A673 (cell line): ENCODE results near the gene LIN7B. TPM values are rescaled to one million over a fixed set of nuclear protein-coding genes. Genes with fewer than 3 reads are reported as not detected.

Source experiments
- BruUV-seq: library from RNA; stranded (reverse); fragments of 400-500 nt; replicated peaks from 2 replicates; lab custom pipeline; 2021; lab: Mats Ljungman, UMichigan
- CTCF ChIA-PET: fragments of 300-600 bp; sonication (Branson Sonifier 250); formaldehyde crosslinking; loops from one replicate; lab custom pipeline; 2022; ENCODE audit warnings: antibody characterized with exemption; lab: Charles Lee
- POLR2A ChIA-PET: fragments of 300-600 bp; sonication (Branson Sonifier 250); formaldehyde crosslinking; loops from one replicate; lab custom pipeline; 2022; ENCODE audit warnings: antibody characterized with exemption; ENCODE audit not compliant: low non-redundant PET; lab: Charles Lee
- DNase-seq: peaks from one replicate; pipeline ENCODE4 v3.0.0-alpha.2; 2015; ENCODE audit warnings: low spot score
- H3K27ac ChIP-seq: fragments of 200-600 bp; sonication (generic); 2 replicates; pipeline ENCODE4 v1.5.1; 2016; ENCODE audit warnings: mixed run types, low read depth, mild to moderate bottlenecking, mixed read lengths, antibody characterized with exemption, low read length; ENCODE audit not compliant: poor library complexity, severe bottlenecking
- H3K27me3 ChIP-seq: fragments of 200-600 bp; sonication (generic); replicated peaks from 2 replicates; pipeline ENCODE4 v1.6.1; 2017; ENCODE audit warnings: mixed run types, low read depth, mild to moderate bottlenecking, mixed read lengths, antibody characterized with exemption, low read length; ENCODE audit not compliant: insufficient read depth, poor library complexity
- H3K36me3 ChIP-seq: fragments of 200-600 bp; sonication (generic); 2 replicates; pipeline ENCODE4 v1.6.1; 2016; ENCODE audit warnings: mixed run types, mild to moderate bottlenecking, mixed read lengths, antibody characterized with exemption, low read length; ENCODE audit not compliant: insufficient read depth, poor library complexity, severe bottlenecking
- H3K4me1 ChIP-seq: fragments of 200-600 bp; sonication (generic); 2 replicates; pipeline ENCODE4 v1.6.1; 2017; ENCODE audit warnings: mixed run types, mild to moderate bottlenecking, mixed read lengths, antibody characterized with exemption, low read length; ENCODE audit not compliant: insufficient read depth, poor library complexity, severe bottlenecking
- H3K4me3 ChIP-seq: fragments of 200-600 bp; sonication (generic); 2 replicates; pipeline ENCODE4 v1.5.1; 2016; ENCODE audit warnings: low read depth, mixed run types, mild to moderate bottlenecking, mixed read lengths, low read length; ENCODE audit not compliant: poor library complexity, severe bottlenecking
- H3K9me3 ChIP-seq: fragments of 200-600 bp; sonication (generic); 2 replicates; pipeline ENCODE4 v1.6.1; 2016; ENCODE audit warnings: mixed run types, low read depth, mild to moderate bottlenecking, mixed read lengths, antibody characterized with exemption, low read length; ENCODE audit not compliant: poor library complexity, severe bottlenecking
- CTCF ChIP-seq: fragments of 300-800, 200-600 bp; sonication (generic); conservative IDR thresholded peaks from 2 replicates; pipeline ENCODE4 v1.5.1; 2017; ENCODE audit warnings: low read depth, mild to moderate bottlenecking, antibody characterized with exemption, low read length, moderate library complexity, mixed read lengths
- EZH2 ChIP-seq: fragments of 200-600 bp; sonication (generic); IDR thresholded peaks from 2 replicates; pipeline ENCODE4 v1.6.1; 2017; ENCODE audit warnings: borderline replicate concordance, low read depth, mild to moderate bottlenecking, mixed read lengths, antibody characterized with exemption, low read length; ENCODE audit not compliant: poor library complexity, severe bottlenecking
- intact Hi-C: fragments of 100-400 bp; cut with micrococcal nuclease; formaldehyde crosslinking; loops from one replicate; pipeline ENCODE4 v1.10.0; 2022; ENCODE audit not compliant: unreplicated experiment
- total RNA-seq: library from RNA; stranded (reverse); gene quantifications from 2 replicates; pipeline ENCODE4 v1.2.3, GENCODE V29; 2021

The LIN7B gene
- total RNA-seq, 1 experiment from 2014 or later = 19.9 TPM

GRCh38 chr19:49070416-49070815 lies 43.8 kb upstream of the LIN7B start:
- BruUV-seq = no TSS peak
- intact Hi-C loops = no loop called here
- peaks cover 5% of the 10 kb centered on the region for H3K4me1 ChIP-seq
- no peaks in the 10 kb centered on the region for H3K36me3 ChIP-seq
- TF ChIP-seq CTCF = no peak
- TF ChIP-seq EZH2 = no peak
- H3K27me3 ChIP-seq = peaks cover 24% of the 10 kb centered on the region
- ChIA-PET CTCF (interaction anchor here (0.7 kb wide), 1 partner anchor 14 kb away, joined by 4 read pairs; no protein-coding TSS in a partner anchor), POLR2A (no interaction called here)
- no peak overlapping the region for H3K4me3 ChIP-seq
- no peaks in the 10 kb centered on the region for H3K9me3 ChIP-seq
- no peak for DNase-seq
- H3K27ac ChIP-seq = no peak overlapping the region

GRCh38 chr19:49071860-49072547 lies 42.2 kb upstream of the LIN7B start:
- peak; percentile 27 for DNase-seq
- no TSS peak for BruUV-seq
- POLR2A ChIA-PET = no interaction called here
- no peaks in the 10 kb centered on the region for H3K9me3 ChIP-seq
- H3K36me3 ChIP-seq = no peaks in the 10 kb centered on the region
- no peak for TF ChIP-seq CTCF
- TF ChIP-seq EZH2 = peak; percentile 41
- H3K4me1 ChIP-seq = peaks cover 5% of the 10 kb centered on the region
- peaks cover 24% of the 10 kb centered on the region for H3K27me3 ChIP-seq
- CTCF ChIA-PET = no interaction called here
- intact Hi-C loops = no loop called here
- H3K27ac ChIP-seq = no peak overlapping the region
- H3K4me3 ChIP-seq = no peak overlapping the region

GRCh38 chr19:49073514-49074378 lies 40.4 kb upstream of the LIN7B start:
- intact Hi-C loops = no loop called here
- no peaks in the 10 kb centered on the region for H3K9me3 ChIP-seq
- H3K27me3 ChIP-seq = peaks cover 24% of the 10 kb centered on the region
- CTCF ChIA-PET = interaction anchor here (0.5 to 1.3 kb wide), 4 partner anchors 24 to 454 kb away, joined by 3 to 6 read pairs (median 4); partner anchors contain the start of gene RCN3
- peaks cover 5% of the 10 kb centered on the region for H3K4me1 ChIP-seq
- H3K4me3 ChIP-seq = no peak overlapping the region
- no peaks in the 10 kb centered on the region for H3K36me3 ChIP-seq
- peak; percentile 53 for TF ChIP-seq CTCF
- TF ChIP-seq EZH2 = no peak
- DNase-seq = peak; percentile 70
- POLR2A ChIA-PET = interaction anchor here (0.6 kb wide), 1 partner anchor 75 kb away, joined by 3 read pairs; no protein-coding TSS in a partner anchor
- H3K27ac ChIP-seq = no peak overlapping the region
- BruUV-seq = no TSS peak
